GM04503 (cell line): ENCODE results near the gene KRABD2.
"Not testable (repeated sequence)": the region's sequence is repeated elsewhere in the genome, so short reads cannot be mapped to it uniquely, and the experiment has no call there.

Experiments
- DNase-seq: peaks from one replicate; pipeline ENCODE4 v3.0.0-alpha.2; 2012; ENCODE audit warnings: low read depth

KRABD2 gene

GRCh38 chr17:8376271-8377067 lies at the start of gene KRABD2:
KRABD2 (minus strand) TSS chr17:8376704.
- no peak for DNase-seq

- no peak for DNase-seq
Measured at GRCh38 chr17:8421571-8421970, 45.1 kb upstream of the KRABD2 start.

- peak; percentile 33 for DNase-seq
Measured at GRCh38 chr17:8420041-8420934, 43.8 kb upstream of the KRABD2 start.

GRCh38 chr17:8419305-8419704 lies 42.8 kb upstream of the KRABD2 start:
- DNase-seq: no peak

- DNase-seq: no peak
Measured at GRCh38 chr17:8418471-8418870, 42.0 kb upstream of the KRABD2 start.

GRCh38 chr17:8417806-8418205 lies 41.3 kb upstream of the KRABD2 start:
- no peak for DNase-seq

- no peak for DNase-seq
Measured at GRCh38 chr17:8413938-8414337, 37.4 kb upstream of the KRABD2 start.

GRCh38 chr17:8413328-8413727 lies 36.8 kb upstream of the KRABD2 start:
- no peak for DNase-seq

GRCh38 chr17:8412089-8412488 lies 35.6 kb upstream of the KRABD2 start:
- DNase-seq: no peak

- no peak for DNase-seq
Measured at GRCh38 chr17:8410883-8411238, 34.4 kb upstream of the KRABD2 start.

- DNase-seq: peak; percentile 36
Measured at GRCh38 chr17:8409966-8410882, 33.7 kb upstream of the KRABD2 start.

GRCh38 chr17:8408371-8408770 lies 31.9 kb upstream of the KRABD2 start:
- DNase-seq: no peak

GRCh38 chr17:8406174-8406573 lies 29.7 kb upstream of the KRABD2 start:
- no peak for DNase-seq

- DNase-seq: no peak
Measured at GRCh38 chr17:8405499-8406016, 29.1 kb upstream of the KRABD2 start.

- DNase-seq: no peak
Measured at GRCh38 chr17:8402921-8403536, 26.5 kb upstream of the KRABD2 start.

- DNase-seq: no peak
Measured at GRCh38 chr17:8401107-8401506, 24.6 kb upstream of the KRABD2 start.

GRCh38 chr17:8398980-8399379 lies 22.5 kb upstream of the KRABD2 start:
- no peak for DNase-seq

GRCh38 chr17:8397636-8398035 lies 21.1 kb upstream of the KRABD2 start, which contains the start of gene RNF222:
RNF222 (minus strand) TSS chr17:8397827; CDS start chr17:8393461, 4,366 bp downstream.
- no peak for DNase-seq

- not testable (repeated sequence) for DNase-seq
Measured at GRCh38 chr17:8394497-8394896, 18.0 kb upstream of the KRABD2 start.

GRCh38 chr17:8393470-8394231 lies 17.1 kb upstream of the KRABD2 start:
- no peak for DNase-seq
